Thyroid gland (tissue), 4 donors: ENCODE measurements around the gene APAF1.

Source experiments
- CTCF ChIP-seq, 6 experiments: fragments of 200-600 bp in 3 of 6; fragments of 450-650 bp in 3 of 6; sonication (generic) in 3 of 6; IDR thresholded peaks; one replicate each; pipeline ENCODE4 v1.5.1; 2016 to 2019; ENCODE audit warnings: antibody characterized with exemption in 6 of 6, mild to moderate bottlenecking in 2 of 6, inconsistent platforms in 1 of 6, moderate library complexity in 1 of 6
- POLR2A ChIP-seq, 2 donors: fragments of 450-650 bp; IDR thresholded peaks; one replicate each; pipeline ENCODE4 v1.6.1; 2017; ENCODE audit warnings: antibody characterized with exemption in 2 of 2, mild to moderate bottlenecking in 2 of 2, moderate library complexity in 1 of 2

- TF ChIP-seq POLR2A (IDR thresholded peaks at IDR 0.05) (no peak), CTCF (IDR thresholded peaks at IDR 0.05) (no peak)
These were observed 9.3 kb upstream of the APAF1 start for GRCh38 chr12:98635657-98636323.
